ENCODE results near the gene NOSIP.

Gene NOSIP

DNA sequence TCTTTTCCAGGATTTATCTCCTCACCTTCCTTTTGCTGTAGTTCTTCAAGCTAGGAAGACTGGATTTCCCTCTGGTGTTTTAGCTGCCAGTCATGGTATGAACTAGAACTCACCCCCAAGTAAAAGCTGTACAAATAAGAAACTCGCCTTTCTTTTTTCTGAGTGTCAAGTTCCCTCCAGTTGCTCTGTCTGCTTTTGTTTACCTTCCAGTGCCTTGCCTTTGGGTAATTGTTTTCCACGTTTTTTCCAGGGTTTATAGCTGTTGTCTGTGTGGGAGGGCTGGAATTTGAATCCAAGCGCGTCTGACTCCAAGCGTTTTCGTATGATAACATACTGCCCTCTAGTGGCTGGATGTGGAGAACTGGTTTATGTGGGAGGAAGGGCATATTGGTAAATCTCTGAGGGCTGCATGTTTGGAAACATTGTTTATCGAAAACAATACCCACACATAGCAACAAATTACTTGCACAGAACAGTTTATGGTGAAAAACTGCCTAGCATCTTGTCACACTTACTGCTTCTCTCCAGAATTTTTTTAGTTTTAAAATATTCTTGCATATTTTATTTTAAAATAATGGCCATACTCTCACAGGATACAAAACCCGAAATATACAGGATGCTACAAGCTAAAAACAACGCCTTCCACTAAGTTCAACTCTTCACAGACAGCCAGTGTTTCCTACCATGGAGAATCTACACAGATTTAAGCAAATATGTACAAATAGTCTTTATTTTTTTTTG, 33.4 kb downstream of the NOSIP start:
- DNase-seq (ENCODE audit: low read depth), result peak; percentile 76

DNA sequence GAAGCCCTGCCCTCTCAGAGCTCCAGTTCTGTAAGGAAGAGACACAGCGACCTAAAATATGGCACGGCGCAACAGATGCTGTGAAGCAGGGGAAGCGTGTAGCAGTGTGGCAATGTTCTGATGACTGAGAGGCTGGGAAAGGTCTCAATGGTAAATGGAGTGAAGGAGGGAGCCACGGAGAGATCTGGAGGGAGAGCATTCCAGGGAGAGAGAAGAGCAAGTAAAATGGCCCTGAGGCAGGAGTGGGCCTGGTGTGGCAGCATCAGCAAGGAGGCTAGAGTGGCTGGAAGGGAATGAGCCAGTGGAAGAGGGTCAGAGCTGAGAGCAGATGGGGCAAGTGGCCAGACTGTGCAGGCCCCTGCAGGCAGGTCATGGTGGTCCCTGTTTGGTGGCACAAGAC, 36.2 kb downstream of the NOSIP start:
- DNase-seq (ENCODE audit: low read depth), result no peak

DNA sequence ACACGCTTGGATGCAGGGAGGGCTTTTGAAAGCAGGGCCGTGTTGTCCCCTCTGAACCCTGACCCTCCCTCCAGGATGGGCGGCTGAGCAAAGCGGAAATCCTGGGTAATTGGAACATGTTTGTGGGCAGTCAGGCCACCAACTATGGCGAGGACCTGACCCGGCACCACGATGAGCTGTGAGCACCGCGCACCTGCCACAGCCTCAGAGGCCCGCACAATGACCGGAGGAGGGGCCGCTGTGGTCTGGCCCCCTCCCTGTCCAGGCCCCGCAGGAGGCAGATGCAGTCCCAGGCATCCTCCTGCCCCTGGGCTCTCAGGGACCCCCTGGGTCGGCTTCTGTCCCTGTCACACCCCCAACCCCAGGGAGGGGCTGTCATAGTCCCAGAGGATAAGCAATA, 37.3 kb downstream of the NOSIP start:
- no peak for DNase-seq (ENCODE audit: low read depth)

DNA sequence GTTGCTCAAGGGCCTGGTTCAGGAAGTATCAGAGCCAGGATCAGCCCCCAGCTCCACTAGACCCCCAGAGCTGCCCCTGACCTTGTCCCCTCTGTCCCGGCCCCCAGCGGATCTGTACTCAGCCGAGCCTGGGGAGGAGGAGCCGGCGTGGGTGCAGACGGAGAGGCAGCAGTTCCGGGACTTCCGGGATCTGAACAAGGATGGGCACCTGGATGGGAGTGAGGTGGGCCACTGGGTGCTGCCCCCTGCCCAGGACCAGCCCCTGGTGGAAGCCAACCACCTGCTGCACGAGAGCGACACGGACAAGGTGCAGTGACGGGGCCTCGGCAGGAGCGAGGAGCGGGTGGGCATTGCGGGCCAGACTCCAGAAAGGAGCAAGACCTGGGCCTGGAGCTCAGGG, 37.9 kb downstream of the NOSIP start:
- no peak for DNase-seq (ENCODE audit: low read depth)

DNA sequence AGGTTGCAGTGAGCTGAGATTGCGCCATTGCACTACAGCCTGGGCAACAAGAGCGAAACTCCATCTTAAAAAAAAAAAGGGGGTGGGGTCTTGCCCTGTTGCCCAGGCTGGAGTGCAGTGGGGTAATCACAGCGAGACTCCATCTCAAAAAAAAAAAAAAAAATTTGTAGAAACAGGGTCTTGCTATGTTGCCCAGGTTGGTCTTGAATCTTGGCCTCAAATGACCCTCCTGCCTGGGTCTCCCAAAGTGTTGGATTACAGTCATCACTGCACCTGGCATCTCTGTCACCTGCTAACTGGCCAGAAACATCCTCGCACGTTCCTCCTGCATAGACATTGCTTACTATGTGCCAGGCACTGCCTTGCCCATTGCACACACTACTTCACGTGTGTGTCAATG, 38.4 kb downstream of the NOSIP start:
- DNase-seq (ENCODE audit: low read depth), result no peak

DNA sequence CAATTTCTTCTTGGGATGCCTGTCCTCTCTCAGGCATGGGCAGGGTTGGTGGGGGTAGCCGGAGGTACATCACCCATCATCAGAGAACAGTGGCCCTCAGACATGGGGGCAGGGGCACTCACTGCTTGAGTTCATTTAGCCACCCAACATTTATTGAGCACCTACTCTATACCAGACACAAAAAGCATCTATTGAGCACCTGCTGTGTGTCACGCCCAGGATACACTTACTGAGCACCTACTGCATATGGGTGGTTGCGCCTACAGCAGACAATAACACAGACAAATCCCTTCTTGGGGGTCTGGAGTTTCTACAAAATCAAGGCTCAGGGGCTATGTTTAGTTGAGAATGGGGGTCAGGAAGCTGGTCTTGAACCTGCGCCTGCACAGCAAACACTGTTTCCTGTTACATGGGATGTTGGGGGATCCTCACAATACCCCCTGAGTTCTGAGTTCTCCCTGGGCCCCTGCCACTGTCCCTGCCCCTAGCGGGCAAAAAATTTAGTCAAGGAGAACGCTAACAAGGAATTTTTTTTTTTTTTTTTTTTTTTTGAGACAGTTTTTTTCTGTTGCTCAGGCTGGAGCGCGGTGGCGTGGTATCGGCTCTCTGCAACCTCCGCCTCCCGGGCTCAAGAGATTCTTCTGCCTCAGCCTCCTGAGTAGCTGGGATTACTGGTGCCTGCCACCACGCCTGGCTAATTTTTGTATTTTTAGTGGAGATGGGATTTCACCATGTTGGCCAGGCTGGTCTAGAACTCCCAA, 41.0 kb downstream of the NOSIP start:
- no peak for DNase-seq (ENCODE audit: low read depth)

DNA sequence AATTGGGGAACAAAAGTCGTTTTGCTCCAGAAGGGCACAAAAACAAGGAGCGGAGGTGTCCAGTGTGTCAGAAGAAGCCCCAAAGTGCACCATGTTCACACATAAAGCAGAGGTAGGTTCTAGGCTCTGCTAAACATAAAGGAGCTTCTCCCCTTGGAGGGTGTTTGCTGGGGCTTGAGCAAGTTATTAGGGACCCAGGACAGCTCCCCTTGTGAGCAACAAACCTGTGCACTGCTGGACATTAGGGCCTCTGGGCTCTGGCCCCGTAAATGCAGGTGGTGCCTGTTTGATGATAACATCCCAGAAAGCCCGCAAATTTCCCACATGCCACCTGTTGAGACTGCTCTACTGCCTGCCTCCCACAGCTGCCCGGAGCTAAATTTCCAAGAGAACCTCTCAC, 41.7 kb downstream of the NOSIP start:
- no peak for DNase-seq (ENCODE audit: low read depth)

DNA sequence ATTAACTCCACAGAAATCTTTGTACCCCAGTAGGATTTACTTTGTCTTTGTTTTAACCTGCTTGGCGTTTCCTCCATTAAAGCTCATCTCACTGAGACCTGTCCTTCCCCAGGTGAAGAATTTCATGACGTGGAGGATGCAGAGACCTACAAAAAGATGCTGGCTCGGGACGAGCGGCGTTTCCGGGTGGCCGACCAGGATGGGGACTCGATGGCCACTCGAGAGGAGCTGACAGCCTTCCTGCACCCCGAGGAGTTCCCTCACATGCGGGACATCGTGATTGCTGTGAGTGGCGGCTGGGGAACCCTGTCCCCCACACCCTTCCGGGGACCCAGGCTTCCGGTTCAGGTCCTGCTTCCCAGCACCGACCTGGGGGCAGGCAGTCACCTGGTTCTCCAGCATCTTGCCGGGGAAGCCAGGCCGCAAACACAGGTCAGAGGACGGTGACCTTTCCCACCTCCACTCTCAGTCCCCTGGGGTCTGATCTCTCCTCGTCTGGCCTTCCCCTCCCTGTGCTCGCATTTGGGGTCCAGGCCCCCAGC, 43.4 kb downstream of the NOSIP start:
- no peak for DNase-seq (ENCODE audit: low read depth)

DNA sequence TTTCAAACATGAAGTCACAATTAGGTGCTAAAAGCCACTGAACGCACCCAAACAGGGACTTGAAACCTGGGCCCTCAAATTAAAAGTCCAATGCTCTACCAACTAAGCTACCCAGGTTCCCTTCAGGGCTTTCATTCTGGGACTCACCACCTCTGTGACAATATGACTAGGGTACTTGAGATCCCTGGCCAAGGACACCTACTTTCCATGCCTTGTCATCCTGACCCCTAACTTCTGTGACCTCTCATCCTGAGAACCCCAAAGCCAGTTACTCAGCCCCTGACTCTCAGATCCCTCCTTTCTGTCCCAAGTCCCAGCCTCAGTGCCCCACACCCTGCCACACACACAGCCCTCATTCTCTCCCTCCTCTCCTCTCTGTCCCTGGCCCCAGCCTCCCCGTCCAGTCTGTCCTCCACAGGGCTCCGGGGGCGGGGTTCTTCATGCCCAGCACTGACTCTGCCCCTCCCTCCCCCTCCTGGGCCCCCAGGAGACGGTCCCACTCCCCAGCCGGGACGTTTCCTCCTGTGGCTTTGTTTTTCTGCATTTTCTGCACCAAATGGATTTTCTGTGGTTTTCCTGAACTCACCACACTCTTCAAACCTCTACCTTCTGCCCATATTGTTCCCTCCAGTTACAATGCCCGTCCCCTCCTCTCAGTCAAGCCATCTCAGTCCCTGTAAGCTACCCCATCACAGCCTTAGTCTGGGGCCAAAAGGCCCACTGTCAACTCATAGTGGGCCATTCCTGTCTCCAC, 45.5 kb downstream of the NOSIP start:
- DNase-seq (ENCODE audit: low read depth), result no peak

DNA sequence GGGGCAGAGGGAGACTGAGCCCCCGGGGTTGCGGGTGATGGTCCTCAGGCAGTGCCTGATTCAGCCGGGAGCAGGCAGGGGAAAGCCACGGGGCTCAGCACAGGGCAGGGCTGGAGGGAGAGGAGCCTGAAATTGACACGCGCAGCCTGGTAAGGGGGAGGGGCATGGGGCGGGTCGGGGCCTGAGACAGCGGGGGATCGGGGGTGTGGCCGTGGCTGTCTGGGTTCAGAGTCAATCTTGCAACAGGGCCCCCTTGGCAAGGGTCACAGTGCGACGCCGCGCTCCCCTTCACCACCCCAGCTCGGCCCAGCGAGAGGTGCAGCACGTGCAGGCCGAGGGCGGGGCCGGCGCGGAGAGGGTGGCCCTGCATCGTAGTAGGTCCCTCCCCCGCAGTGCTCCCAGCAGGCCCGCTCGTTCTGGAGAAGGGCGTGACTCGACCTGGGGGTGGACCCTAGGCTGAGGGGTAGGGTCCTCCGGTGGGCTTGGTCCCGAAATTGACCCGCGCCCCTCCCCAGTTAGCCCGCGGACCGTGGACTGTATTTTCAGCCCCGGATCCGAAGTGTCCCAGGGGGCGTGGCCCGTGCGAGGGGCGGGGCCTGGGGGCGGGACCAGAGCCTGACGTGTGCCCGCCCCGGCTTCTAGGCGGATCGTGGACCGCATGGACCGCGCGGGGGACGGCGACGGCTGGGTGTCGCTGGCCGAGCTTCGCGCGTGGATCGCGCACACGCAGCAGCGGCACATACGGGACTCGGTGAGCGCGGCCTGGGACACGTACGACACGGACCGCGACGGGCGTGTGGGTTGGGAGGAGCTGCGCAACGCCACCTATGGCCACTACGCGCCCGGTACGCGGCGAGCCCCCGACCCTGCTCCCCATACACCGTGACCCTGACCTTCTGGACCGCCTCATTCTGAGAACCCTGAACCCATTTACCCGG, 46.5 kb downstream of the NOSIP start:
- no peak for DNase-seq (ENCODE audit: low read depth)

DNA sequence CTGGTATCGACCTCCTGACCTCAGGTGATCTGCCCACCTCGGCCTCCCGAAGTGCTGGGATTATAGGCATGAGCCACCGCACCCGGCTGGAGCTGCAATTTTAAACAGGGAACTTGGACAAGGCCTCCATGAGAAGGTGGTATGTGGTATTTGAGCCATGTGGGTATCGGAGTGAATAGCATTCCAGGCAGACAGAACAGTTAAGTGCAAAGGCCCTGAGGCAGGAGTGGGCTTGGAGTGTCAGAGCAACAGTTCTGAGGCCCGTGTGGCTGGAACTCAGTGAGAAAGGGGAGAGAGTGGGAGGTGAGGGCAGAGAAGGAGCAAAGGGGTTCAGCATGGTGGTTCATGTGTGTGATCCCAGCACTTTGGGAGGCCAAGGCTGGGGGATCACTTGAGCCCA, 49.6 kb downstream of the NOSIP start:
- DNase-seq (ENCODE audit: low read depth), result no peak

DNA sequence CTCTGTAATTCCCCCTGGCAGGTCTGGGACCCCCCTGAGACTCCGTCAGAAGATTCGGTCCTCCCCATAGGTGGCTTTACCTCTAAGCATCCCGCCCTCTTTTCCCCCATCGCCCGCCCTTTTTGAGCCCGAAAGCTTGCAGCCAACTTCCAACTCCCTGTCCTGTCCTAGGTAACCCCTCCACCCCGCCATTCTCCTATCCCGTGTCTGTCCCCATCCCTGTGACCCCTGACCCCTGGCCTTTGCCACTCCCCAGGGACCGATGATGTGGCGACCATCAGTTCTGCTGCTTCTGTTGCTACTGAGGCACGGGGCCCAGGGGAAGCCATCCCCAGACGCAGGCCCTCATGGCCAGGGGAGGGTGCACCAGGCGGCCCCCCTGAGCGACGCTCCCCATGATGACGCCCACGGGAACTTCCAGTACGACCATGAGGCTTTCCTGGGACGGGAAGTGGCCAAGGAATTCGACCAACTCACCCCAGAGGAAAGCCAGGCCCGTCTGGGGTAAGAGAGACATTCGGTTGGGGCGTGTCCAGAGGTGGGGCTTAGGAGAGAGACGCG, 52.1 kb downstream of the NOSIP start:
- no peak for DNase-seq (ENCODE audit: low read depth)

DNA sequence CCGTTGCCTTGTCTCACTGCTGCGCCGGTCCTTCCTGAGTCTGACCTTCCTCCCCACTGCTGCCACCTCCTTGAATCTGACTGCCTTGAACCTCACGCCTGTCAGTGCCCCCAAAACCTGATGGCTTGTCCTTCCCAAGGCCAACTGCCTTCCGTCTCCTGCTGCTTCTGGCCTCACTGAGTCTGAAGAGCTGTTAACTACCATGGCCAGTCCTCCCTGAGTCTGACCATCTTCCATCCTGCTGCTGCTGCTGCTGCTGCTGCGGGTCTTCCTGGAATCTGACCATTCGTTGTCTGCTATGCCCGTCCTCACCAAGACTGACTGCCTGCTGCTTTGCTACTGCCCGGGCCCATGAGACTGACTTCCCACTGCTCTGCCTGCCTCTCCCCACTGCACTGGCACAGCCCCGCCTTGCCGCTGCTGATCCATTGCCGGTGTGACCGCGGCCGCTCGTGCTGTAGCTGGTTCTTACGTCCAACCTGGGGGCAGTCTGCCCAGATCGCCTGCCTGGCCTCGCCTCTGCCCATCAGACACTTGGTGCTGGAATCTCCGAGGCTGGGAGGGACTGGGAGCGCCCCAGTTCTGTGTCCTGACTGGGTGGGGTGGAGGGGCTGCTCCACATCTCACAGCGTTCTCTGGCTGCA, 55.4 kb downstream of the NOSIP start:
- no peak for DNase-seq (ENCODE audit: low read depth)

DNA sequence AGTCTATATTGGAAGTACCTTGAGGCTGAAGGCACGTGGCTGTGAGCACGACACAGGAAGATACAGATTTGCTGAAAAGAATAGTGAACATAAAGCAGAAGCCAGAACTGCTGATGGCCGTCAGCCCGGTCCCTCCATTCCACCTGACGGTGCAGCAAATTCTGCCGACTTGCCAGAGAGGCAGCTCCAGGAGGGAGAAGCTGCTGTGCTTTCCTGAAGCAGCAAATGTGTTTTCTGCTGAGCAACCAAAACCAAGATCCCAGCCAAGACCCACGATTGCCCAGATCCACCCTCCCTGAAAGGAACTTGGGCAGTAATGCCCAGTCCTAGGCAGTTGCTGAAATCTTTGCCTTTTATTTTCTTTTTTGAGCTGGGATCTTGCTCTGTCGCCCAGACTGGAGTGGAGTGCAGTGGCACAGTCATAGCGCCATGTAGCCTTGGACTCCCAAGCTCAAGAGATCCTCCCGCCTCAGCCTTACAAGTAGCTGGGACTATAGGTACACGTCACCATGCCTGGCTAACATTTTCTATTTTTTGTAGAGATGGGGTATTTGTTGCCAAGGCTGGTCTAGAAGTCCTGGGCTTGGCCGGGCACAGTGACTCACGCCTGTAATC, 59.5 kb downstream of the NOSIP start:
- DNase-seq (ENCODE audit: low read depth), result no peak

DNA sequence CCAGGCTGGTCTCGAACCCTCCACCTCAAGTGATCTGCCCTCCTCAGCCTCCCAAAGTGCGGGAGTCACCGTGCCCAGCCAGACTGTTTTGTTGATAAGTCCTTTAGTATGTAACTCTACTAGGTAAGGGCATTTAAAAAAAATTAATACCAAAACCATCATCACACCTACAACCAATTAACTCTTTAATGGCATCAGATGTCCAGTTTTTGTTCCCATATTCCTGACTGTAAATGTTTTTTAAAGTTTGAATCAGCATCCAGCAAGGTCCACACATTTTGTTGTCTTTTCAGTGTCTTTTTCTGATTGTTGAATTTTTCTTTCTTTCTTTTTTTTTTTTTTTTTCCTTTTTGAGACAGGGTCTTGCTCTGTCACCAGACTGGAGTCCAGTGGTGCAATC, 62.3 kb downstream of the NOSIP start:
- DNase-seq (ENCODE audit: low read depth), result no peak

DNA sequence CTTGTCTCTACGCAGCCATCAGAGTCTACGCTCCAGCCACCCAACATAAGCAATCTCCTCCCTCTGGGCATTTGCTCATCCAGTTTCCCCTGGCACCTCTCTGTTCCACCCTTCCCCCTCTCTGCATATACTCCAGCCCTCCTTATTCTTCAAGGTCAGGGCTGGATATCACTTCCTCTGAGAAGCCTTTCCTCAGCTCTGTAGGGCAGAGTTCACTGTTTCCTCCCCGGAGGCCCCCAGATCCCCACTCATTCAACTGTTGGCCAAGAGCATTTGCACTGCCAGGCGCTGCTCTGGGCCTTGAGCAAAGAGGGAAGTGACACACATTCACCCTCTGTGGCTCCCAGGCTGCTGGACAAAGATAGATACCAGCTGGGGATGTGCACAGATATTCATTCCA, 64.6 kb downstream of the NOSIP start:
- DNase-seq (ENCODE audit: low read depth), result no peak

DNA sequence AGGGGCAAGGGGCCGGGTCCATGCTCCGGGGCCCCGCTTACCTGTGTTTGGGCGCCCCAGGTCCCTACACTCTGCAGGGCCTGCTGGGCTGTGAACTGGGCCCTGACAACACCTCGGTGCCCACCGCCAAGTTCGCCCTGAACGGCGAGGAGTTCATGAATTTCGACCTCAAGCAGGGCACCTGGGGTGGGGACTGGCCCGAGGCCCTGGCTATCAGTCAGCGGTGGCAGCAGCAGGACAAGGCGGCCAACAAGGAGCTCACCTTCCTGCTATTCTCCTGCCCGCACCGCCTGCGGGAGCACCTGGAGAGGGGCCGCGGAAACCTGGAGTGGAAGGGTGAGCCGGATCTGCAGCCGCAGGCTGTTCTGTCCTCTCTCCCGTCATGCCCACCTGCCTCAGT, 66.2 kb downstream of the NOSIP start:
- DNase-seq (ENCODE audit: low read depth), result no peak

DNA sequence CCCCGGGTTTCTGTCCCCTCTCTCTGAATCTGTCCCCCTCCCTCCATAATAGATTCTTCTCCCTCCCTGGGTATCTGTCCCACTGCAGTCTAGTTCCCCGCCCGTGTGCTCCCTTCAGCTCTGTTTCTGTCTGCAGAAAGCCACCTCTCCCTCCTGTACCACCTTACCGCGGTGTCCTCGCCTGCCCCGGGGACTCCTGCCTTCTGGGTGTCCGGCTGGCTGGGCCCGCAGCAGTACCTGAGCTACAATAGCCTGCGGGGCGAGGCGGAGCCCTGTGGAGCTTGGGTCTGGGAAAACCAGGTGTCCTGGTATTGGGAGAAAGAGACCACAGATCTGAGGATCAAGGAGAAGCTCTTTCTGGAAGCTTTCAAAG, 66.6 kb downstream of the NOSIP start:
- no peak for DNase-seq (ENCODE audit: low read depth)

DNA sequence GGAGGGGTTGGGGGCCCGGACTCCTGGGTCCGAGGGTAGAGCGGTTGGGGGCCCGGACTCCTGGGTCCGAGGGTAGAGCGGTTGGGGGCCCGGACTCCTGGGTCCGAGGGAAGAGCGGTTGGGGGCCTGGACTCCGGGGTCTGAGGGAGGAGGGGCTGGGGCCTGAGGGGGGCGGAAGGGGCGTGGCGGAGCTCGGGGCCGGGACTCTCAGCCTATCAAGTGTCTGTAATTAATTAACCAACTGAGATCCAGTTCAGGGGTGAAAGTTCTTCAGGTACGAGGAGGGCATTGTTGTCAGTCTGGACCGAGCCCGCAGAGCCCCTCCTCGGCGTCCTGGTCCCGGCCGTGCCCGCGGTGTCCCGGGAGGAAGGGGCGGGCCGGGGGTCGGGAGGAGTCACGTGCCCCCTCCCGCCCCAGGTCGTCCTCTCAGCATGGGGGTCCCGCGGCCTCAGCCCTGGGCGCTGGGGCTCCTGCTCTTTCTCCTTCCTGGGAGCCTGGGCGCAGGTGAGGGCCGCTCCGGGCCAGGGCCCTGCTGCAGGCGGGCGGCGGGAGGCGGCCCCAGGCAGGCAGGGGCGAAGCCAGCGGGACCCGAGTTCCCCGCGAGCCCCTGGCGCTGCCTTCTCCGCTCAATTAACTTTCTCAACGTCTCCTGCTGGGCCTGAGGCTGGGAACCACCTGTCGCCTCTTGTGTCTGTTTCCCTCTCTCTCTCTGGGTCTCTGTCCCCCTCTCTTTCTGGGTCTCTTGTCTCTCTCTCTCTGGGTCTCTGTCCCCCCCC, 67.2 kb downstream of the NOSIP start:
- no peak for DNase-seq (ENCODE audit: low read depth)

Measured in non-pigmented ciliary epithelial cell (primary cell).